HG02642 (cell line): Measurements from ENCODE around the gene LIN9.

Experiments used
- ATAC-seq: cut with Tn5 transposase; IDR thresholded peaks from one replicate; pipeline ENCODE4 v1.9.1; 2021; ENCODE audit warnings: mild to moderate bottlenecking; ENCODE audit not compliant: unreplicated experiment, poor library complexity

The LIN9 gene

GRCh38 chr1:226185141-226186036, 123.6 kb downstream of the LIN9 start:
- ATAC-seq: no peak

- no peak for ATAC-seq
Measured at GRCh38 chr1:226181996-226182714, 126.8 kb downstream of the LIN9 start.
